ENCODE data around the gene CARD19.
"Not testable (repeated sequence)": the region's sequence is repeated elsewhere in the genome, so short reads cannot be mapped to it uniquely, and the experiment has no call there.

Gene CARD19

DNA sequence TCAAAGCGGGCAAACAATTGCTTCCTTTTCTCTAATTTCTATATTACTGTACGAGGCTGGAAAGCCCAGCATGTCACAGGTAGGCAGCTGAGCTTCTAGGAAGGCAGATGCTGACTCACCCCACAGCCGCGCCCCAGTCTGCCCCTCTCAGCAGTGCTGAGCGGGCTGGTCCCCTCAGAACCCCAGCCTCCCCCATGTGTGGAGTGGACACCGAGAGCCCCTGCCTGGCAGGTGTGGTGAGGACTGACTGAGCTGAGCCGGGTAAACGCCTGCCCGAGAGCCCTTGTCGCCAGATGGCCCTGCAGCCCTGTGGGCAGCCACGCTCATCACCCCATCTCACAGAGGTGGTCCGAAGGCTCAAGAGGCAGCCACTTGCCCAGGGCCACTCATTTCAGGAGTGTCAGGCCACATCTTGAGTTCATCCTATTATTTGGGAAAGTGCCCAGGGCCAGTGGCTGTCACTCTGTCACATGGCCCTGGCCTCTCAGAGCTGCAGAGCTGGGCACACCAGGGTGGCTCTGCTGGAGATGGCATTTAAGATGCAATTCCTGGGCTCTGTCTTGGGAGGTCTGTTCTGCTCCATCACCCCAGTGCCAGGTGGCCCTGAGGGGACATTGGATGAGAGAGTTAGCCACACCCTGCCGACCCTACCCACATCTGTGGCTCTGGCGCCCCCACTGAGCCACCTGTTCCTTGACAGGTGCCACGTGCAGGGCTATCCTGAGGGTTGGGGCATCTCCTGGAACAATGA is 12.4 kb downstream of the CARD19 start:
- peak; percentile 88 for DNase-seq

GRCh38 chr9:93110311-93110855 is 14.4 kb downstream of the CARD19 start:
- no peak for DNase-seq

DNA sequence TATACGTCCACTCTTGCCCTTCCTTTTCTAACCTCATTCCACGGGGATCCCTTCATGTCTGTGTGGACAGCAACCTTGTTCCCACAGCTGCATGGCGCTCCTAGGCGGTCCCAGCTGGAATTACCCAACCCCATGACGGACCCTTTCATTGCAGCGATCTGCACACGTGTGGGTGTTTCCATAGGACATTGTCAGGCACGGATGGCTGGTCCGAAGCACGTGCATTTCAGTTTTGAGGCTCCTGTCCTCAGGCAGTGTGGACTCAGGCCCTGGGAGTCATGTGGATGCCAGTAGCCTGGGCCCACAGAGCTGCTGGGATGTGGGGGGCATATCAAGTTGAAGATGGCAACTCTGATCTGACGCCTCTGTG is 15.0 kb downstream of the CARD19 start:
- no peak for DNase-seq

- peak; percentile 77 for DNase-seq
Observed at GRCh38 chr9:93111371-93112115, 15.5 kb downstream of the CARD19 start.

DNA sequence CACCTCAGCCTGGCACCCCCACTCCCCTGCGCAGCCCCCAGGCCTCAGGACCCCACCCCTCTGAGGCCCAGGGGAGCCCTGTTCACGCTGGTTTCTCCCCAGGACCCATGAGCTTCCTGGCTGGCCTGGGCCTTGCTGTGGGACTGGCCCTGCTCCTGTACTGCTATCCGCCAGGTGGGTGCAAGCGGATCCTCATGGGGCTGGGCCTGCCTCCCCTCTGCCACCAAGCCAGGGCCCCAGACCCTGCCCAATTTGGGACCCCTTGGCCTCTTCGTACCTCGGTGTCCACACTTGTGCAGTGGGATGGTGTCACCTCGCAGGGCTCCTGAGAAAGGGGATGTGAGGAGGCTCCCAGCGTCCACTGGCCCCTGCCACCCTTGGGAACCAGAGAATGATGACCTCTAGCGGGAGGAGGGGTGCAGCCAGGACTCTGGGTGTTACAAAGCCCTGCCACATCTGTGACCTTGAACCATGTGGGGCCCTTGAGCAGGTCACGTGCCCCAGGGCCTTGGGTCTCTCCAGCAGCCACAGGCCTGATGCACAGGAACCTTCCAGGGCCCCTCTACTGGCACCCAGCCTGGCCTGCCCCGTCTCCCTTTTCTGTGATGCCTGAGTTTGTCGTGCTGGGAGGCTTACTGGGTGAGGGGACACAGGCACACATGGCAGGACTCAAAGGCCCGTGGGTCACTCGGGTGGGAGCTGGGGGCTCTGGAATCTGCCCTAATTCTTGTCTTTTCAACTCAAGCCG is 16.3 kb downstream of the CARD19 start:
- DNase-seq: no peak

GRCh38 chr9:93112864-93113389 is 16.9 kb downstream of the CARD19 start:
- DNase-seq: no peak

DNA sequence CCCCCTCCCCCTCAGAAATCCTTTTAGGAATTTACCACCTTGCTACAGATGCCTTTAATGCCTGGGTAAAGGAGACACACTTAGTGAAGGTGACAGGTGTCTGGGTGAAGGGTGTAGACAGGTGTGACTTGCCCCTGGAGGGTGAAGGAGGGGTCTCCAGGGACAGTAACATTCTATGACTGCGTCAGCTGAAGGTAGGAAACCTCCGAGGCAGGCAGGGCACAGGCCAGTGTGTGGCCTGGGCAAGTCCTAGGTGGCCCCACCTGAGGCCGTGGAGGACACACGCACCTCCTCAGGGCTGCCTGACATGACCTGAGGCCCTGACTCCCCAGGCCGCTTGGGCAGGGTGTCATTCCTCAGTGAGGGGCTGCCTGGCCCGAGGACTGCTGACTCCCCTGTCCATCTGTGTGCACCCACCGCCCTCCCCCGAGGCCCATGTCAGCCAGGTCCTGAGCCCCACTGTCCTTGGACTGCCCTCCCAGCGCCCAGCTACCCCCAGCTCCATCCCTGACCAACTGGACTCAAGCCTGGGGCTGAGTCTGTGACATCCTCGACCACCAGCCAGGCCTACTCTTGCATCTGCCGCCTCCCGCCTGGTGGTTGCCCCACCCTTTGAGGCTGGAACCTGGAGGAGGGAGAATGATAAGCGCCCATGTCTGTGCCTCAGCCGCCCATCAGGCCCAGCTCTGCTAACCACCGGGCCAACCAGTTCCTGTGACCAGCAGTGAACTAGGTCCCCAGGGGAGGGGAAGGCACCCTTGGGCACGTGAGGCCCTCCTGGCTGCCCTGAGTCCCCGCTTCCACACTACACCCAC is 18.4 kb downstream of the CARD19 start:
- no peak for DNase-seq

GRCh38 chr9:93114984-93115335 is 18.9 kb downstream of the CARD19 start:
- no peak for DNase-seq

- no peak for DNase-seq
Observed at GRCh38 chr9:93115486-93116071, 19.6 kb downstream of the CARD19 start.

- DNase-seq: no peak
Observed at GRCh38 chr9:93116072-93116961, 20.3 kb downstream of the CARD19 start.

DNA sequence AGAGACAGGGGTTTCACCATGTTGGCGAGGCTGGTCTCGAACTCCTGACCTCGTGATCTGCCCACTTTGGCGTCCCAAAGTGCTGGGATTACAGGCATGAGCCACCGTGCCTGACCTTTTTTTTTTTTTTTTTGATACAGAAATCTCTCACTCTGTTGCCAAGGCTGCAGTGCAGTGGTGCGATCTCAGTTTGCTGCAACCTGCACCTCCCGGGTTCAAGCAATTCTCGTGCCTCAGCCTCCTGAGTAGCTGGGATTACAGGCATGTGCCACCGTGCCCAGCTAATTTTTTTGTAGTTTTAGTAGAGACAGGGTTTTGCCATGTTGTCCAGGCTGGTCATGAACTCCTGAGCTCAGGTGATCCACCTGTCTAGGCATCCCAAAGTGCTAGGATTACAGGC is 21.5 kb downstream of the CARD19 start:
- not testable (repeated sequence) for DNase-seq

DNA sequence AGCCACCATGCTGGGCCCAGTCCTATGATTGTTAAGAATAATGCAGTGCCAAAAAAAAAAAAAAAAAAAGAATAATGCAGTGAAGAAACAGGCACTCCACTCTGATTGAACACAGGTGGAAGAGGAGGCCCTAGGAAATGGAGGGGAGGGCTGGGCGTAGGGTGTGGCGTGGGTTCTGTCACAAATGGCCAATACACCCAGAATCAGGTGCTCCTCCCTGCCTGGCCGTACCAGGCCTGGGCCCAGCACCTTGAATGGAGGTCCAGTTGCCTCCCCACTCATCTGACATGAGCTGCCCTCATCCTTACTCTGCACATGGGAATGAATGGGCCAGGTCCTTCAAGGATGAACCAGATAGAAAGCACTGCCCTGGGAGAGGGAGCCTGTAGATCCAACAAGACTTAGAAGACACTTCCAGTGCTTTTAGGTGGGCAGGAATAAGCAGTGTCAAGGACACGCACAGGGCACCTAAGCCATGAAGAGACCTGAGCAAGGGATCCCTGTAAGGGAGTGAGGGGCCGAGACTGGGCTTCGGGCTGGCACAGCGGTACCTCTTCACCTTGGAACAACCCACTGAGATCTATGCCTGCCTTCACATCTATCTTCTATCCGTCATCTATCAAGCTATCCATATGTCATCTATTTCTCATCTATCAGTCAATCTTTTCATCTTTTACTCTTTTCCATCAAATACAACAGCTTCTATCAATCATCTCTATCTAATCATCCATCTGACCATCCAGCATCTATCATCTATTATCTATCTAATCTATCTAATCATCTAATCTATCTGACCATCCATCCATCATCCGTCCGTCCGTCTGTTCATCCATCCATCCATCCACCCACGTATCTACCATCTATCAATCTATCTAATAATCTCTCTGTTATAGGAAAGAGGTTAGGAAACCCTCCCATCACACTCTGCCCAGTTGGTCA is 22.2 kb downstream of the CARD19 start:
- DNase-seq: no peak

DNA sequence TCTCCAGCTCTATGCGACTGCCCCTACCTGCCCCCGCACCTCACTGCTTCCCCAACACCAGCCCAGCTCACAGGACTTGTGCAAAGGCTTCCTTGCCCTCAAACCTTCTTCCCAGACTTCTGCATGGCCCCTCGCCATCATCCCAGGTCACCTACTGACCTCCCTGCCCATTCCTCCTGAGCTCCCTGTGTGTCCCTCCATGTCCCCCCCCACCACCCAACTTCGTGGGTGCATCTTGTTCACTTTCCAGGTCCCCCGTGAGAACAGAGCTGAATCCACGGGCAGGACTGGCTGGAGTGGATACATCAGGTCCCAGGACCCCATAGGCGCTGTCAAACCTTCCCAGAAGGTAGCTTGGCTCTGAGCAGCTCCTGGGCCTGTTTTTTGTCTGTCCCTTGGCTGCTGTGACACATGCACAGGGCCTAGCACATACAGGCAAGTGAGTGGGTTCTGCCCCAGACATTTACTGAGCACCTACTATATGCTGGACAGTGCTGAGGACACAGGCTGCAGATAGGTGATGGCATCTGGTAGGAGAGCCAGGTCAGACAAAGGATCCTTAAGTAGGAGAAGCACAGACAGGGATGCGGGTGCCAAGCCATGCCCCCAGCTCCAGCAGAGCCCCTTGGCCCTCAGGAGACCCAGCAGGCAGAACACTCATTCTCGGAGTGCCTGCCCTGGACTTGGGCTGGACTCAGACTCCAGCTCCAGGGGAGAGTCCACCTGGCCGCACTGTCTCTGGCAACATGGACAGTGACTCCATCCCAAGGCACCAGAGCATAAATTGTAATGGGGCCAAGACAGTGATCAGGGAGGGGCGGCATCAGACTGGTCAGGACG is 23.1 kb downstream of the CARD19 start:
- no peak for DNase-seq

- no peak for DNase-seq
Observed at GRCh38 chr9:93119703-93119952, 23.6 kb downstream of the CARD19 start.

DNA sequence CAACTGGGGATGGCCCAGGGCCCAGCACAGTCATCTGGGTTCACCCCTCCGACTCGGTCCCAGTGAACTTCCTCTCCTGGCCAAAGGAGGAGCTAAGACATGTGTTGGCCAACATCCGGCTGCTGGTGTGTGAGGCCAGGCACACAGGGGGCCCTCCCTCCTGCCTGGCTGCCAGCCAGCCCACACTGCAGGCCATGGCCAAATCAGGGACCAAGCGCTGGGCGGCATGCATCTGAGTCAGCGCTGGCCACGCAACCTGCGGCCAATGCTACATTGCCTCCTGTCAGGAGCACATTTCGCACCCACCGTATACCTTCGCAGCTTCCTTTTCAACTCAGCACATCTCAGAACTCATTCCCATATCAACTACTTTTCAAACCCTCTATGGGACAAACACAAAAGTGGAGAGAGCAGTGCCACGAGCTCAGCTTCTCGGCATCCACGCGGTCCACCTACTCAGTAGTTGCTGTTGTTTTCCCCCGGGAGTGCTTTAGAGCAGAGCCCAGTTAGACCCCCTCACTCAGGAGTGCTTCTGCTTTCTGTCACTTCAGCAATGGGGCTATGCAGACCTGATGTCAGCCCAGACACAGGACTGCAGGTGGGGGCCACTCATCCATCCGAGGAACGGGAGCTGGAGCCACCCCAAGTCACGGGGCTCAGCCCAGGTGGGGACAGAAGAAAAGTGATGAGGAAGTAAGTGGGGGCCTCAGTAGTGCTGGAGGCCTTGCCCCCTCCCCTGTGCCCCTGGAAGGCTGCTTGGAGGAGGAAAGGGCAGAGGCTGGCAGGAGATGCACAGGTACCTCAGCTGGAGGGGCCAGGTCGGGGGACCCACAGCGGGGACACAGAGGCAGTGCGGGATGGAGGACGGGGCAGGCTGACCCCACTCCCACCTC is 24.2 kb downstream of the CARD19 start:
- DNase-seq: peak; percentile 58

GRCh38 chr9:93120846-93121315 is 24.9 kb downstream of the CARD19 start:
- DNase-seq: no peak

DNA sequence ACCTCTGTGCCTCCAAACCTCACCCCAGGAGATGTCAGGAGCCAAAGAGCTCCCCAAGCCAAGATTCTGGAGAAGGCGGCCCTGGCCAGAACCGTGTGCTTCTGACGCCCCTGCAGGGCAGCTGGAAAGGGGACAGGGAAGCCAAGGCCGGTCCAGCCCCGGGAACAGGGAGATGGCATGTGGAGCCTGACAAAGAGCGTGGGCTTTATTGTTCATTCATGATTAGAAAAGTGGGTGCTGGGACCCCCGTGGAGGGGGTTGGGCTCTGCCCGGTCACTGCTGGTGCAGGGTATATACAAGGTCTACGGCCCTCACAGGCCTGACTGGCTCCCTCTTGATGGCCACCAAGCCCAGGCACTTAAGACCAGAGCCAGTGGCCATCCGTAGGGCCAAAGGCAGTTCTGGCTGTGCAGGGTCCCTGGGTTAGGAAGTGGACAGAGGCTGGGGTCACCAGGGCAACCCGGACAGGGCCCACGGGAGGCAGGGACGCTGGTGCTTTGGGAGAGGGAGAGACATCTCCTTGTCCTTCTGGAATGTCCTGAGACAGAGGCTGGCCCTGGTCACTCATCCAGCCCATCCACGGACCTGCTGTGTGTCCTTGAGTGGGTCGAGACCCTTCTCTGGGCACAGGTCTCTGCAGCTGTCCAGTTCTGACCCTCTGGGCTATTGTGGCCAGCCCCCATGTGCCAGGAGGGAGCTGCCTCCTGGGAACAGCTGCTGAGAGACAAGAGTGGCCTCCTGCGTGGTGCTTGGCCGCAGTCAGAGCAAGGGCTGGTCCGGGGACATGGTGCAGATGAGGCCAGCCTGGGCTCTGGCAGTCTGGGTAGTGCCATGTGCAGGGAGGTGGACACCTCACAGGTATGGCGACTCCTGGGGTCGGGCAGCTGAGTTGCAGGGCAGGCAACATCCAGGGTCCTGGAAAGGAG is 25.6 kb downstream of the CARD19 start:
- no peak for DNase-seq

Measured in activated CD4-positive, alpha-beta T cell treated with anti-CD3 and anti-CD28 coated beads, Interleukin-2, amount 50 U/mL, for 16 hours (primary cell).